ENCODE measurements around the gene ARSA.

DNA sequence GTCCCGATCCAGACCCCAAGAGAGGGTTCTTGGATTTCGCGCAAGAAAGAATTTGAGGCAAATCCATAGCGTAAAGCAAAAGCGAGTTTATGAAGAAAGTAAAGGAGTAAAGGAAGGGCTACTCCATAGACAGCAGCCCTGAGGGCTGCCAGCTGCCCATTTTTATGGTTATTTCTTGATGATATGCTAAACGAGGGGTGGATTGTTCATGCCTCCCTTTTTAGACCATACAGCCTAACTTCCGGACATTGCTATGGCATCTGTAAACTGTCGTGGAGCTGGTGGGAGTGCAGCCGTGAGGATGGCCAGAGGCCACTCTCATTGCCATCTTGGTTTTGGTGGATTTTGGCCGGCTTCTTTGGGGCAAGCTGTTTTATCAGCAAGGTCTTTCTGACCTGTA lies 25.3 kb upstream of the ARSA start:
- TF ChIP-seq, protein P1, sequence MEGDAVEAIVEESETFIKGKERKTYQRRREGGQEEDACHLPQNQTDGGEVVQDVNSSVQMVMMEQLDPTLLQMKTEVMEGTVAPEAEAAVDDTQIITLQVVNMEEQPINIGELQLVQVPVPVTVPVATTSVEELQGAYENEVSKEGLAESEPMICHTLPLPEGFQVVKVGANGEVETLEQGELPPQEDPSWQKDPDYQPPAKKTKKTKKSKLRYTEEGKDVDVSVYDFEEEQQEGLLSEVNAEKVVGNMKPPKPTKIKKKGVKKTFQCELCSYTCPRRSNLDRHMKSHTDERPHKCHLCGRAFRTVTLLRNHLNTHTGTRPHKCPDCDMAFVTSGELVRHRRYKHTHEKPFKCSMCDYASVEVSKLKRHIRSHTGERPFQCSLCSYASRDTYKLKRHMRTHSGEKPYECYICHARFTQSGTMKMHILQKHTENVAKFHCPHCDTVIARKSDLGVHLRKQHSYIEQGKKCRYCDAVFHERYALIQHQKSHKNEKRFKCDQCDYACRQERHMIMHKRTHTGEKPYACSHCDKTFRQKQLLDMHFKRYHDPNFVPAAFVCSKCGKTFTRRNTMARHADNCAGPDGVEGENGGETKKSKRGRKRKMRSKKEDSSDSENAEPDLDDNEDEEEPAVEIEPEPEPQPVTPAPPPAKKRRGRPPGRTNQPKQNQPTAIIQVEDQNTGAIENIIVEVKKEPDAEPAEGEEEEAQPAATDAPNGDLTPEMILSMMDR (conservative IDR thresholded peaks at IDR 0.05; ENCODE audit: low read length), result no peak
- no peak for TF ChIP-seq EZH2phosphoT487 (IDR thresholded peaks at IDR 0.05; ENCODE audit: borderline replicate concordance, low read depth, low read length)
